ENCODE measurements around the gene RNF44. TPM values are rescaled to one million over a fixed set of nuclear protein-coding genes. Genes with fewer than 3 reads are reported as not detected.

The RNF44 gene
- total RNA-seq, 2 experiments from 2014 or later: 137 TPM

- H3K36me3 Mint-ChIP-seq (ENCODE audit: low read depth): peaks cover 10% of the 10 kb centered on the region
- no peaks in the 10 kb centered on the region for H3K9me3 Mint-ChIP-seq
- H3K27me3 Mint-ChIP-seq: no peaks in the 10 kb centered on the region
- no peak for DNase-seq
- peaks cover 12% of the 10 kb centered on the region for H3K4me1 Mint-ChIP-seq
- H3K27ac Mint-ChIP-seq: no peak overlapping the region
- ChIA-PET POLR2A (no interaction called here), CTCF (interaction anchor here (1.2 to 1.4 kb wide), 3 partner anchors 12 to 104 kb away, joined by 3 to 5 read pairs (median 3); no protein-coding TSS in a partner anchor)
- no peak overlapping the region for H3K4me3 Mint-ChIP-seq
These were observed 15.4 kb downstream of the RNF44 start for GRCh38 chr5:176521699-176522263.

- H3K4me3 Mint-ChIP-seq: no peak overlapping the region
- H3K9me3 Mint-ChIP-seq: no peaks in the 10 kb centered on the region
- ChIA-PET POLR2A (no interaction called here), CTCF (interaction anchor here (0.8 to 1.4 kb wide), 3 partner anchors 9 to 14 kb away, joined by 3 to 5 read pairs (median 3); no protein-coding TSS in a partner anchor)
- H3K27me3 Mint-ChIP-seq: no peaks in the 10 kb centered on the region
- H3K27ac Mint-ChIP-seq: no peak overlapping the region
- peaks cover 13% of the 10 kb centered on the region for H3K4me1 Mint-ChIP-seq
- DNase-seq: no peak
- H3K36me3 Mint-ChIP-seq (ENCODE audit: low read depth): peaks cover 7% of the 10 kb centered on the region
These were observed 15.9 kb downstream of the RNF44 start for GRCh38 chr5:176521286-176521685.

DNA sequence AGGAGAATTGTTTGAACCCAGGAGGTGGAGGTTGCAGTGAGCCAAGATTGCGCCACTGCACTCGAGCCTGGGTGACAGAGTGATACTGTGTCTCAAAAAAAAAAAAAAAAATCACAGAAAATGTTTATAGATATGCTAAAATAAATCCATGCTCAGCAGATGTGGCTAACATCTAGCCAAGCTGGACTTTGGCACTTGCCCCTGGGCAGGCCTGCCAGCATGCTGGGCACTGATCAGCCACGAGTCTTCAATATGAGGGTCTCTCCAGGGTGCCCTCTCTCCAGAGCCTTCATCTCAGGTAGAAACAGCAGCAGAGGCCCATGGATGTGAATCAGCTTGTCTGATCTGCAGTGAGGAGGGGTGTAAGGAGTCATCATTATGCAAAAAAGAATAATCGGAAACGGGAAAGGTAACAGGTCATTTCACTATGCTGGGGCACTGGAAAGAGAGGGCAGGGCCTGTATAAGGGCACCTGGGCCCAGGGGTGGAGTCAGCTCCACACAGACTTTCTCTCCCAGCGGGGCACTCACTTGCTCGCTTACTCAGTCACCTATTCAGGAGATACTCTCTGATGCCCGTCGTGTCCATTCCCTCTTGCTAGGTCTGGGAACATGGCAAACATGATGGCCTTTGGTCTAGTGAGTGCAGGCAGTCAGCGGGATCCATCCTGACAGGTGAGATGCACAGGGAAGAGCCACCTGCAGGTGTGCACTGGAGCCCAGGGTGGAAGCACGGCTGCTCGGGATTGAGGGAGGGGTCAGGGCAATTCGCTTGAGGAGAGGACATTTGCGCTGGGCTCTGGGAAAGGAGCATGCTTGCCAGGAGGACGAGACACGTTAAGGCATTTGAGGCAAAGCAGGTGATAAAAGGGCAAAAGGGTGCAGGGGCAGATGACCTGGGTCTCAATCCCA, 17.1 kb downstream of the RNF44 start:
- no peaks in the 10 kb centered on the region for H3K27me3 Mint-ChIP-seq
- no peaks in the 10 kb centered on the region for H3K9me3 Mint-ChIP-seq
- H3K4me3 Mint-ChIP-seq: no peak overlapping the region
- H3K4me1 Mint-ChIP-seq: peaks cover 12% of the 10 kb centered on the region
- peak overlapping the region; percentile 63 for H3K27ac Mint-ChIP-seq
- CTCF ChIA-PET: interaction anchor here (0.6 to 2.3 kb wide), 5 partner anchors 10 to 328 kb away, joined by 3 to 6 read pairs (median 3); no protein-coding TSS in a partner anchor
- DNase-seq: no peak
- POLR2A ChIA-PET: no interaction called here
- peaks cover 2% of the 10 kb centered on the region for H3K36me3 Mint-ChIP-seq (ENCODE audit: low read depth)

- Mint-ChIP-seq H3K4me3 (no peak overlapping the region), H3K9me3 (no peaks in the 10 kb centered on the region), H3K27me3 (no peaks in the 10 kb centered on the region), H3K27ac (no peak overlapping the region), H3K4me1 (peaks cover 17% of the 10 kb centered on the region), H3K36me3 (ENCODE audit: low read depth) (no peaks in the 10 kb centered on the region)
- ChIA-PET CTCF (interaction anchor here (0.6 to 0.7 kb wide), 3 partner anchors 11 to 156 kb away, joined by 3 to 4 read pairs (median 3); no protein-coding TSS in a partner anchor), POLR2A (no interaction called here)
- no peak for DNase-seq
These were observed 20.0 kb downstream of the RNF44 start for GRCh38 chr5:176517053-176517661.

DNA sequence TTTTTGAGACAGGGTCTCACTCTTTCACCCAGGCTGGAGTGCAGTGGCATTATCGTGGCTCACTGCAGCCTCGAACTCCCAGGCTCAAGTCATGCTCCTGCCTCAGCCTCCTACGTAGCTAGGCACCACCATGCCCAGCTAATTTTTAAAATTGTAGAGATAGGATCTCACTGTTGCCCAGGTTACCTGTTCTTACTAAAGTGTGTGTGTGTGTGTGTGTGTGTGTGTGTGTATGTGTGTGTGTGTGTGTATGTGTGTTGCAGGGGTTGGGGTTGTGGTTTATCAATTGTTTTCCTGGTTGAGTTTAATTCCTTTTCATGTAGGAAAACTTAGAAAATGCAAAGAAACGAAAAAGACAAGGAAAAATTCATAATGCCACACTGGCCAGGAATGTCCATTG, 21.8 kb downstream of the RNF44 start:
- ChIA-PET POLR2A (no interaction called here), CTCF (interaction anchor here (0.6 kb wide), 1 partner anchor 160 kb away, joined by 3 read pairs; no protein-coding TSS in a partner anchor)
- H3K27ac Mint-ChIP-seq: no peak overlapping the region

GRCh38 chr5:176514244-176514950, 22.8 kb downstream of the RNF44 start:
- no peak for DNase-seq
- Mint-ChIP-seq H3K9me3 (no peaks in the 10 kb centered on the region), H3K4me1 (peaks cover 19% of the 10 kb centered on the region), H3K4me3 (no peak overlapping the region), H3K36me3 (ENCODE audit: low read depth) (peaks cover 4% of the 10 kb centered on the region), H3K27ac (no peak overlapping the region), H3K27me3 (no peaks in the 10 kb centered on the region)
- ChIA-PET POLR2A (no interaction called here), CTCF (interaction anchor here (0.7 kb wide), 1 partner anchor 17 kb away, joined by 3 read pairs; no protein-coding TSS in a partner anchor)

More for the DNA sequence above, 21.8 kb downstream of the RNF44 start:
- DNase-seq: no peak
- Mint-ChIP-seq H3K4me1 (peaks cover 19% of the 10 kb centered on the region), H3K9me3 (no peaks in the 10 kb centered on the region), H3K4me3 (no peak overlapping the region), H3K27me3 (no peaks in the 10 kb centered on the region), H3K36me3 (ENCODE audit: low read depth) (no peaks in the 10 kb centered on the region)

DNA sequence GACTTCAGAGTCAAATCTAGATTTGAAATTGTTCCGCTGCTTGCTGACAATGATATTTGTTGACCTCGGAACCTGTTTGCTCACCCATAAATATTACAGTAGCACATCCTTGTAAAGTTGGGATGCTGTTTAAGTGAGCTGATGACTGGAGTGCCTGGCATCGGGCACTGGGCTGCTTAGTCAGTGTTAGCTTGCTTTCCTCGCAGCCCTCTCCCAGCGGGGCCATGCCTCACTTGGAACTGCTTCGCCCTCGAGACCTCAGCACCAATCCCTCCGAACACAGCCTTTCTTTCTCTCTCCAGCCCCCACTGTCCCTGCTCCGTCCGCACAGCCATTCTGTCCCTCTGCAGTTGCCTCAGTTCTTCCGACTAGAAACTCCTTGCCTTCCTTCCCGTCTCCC, 23.4 kb downstream of the RNF44 start:
- ChIA-PET POLR2A (no interaction called here), CTCF (interaction anchor here (0.7 kb wide), 1 partner anchor 18 kb away, joined by 3 read pairs; no protein-coding TSS in a partner anchor)
- Mint-ChIP-seq H3K27ac (no peak overlapping the region), H3K4me3 (no peak overlapping the region), H3K4me1 (peaks cover 19% of the 10 kb centered on the region), H3K36me3 (ENCODE audit: low read depth) (peaks cover 7% of the 10 kb centered on the region), H3K9me3 (no peaks in the 10 kb centered on the region), H3K27me3 (no peaks in the 10 kb centered on the region)
- DNase-seq: no peak

DNA sequence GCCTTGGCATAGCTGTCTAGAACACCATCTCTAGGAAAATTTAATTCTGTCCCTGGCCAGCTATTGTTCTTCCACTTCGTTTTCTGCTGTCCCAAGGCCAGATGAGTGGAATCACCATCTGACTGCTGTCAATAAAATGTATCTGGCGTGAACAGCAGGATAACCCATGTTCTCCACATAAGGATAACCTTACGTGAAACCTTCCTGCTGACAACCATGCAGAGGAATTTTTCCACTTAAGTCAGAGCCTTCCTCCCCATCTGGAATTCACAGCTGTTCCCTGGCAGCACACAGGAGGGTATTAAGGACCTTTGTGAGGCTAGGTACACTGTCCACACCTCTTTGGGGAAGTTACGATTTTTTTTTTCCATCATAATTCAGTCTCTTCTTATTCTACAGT, 28.6 kb downstream of the RNF44 start:
- Mint-ChIP-seq H3K9me3 (no peaks in the 10 kb centered on the region), H3K4me1 (peaks cover 8% of the 10 kb centered on the region), H3K27ac (no peak overlapping the region), H3K4me3 (no peak overlapping the region), H3K27me3 (no peaks in the 10 kb centered on the region), H3K36me3 (ENCODE audit: low read depth) (peaks cover 43% of the 10 kb centered on the region)
- CTCF ChIA-PET: interaction anchor here (1.1 kb wide), 1 partner anchor 21 kb away, joined by 3 read pairs; no protein-coding TSS in a partner anchor
- no peak for DNase-seq
- POLR2A ChIA-PET: no interaction called here

DNA sequence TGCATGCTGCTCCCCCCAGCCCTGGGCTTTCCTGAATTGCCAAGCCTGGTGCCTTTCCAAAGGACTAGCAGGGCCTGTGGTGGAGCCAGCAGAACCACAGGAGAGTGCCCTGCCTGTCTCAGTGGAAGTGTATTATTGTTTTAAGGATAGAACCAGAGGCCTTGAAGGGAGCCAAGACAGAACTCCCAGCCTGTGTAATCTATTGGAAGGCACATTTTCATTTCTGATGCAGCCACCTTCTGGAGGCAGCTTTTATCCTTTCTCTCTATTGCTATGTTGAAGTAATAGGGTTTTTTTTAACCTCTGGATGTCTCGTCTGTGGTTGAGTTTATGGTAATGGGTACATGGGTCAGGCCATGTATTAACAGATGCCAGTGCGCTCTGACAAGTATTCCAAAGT, 29.3 kb downstream of the RNF44 start:
- ChIA-PET CTCF (interaction anchor here (1.1 kb wide), 1 partner anchor 22 kb away, joined by 3 read pairs; no protein-coding TSS in a partner anchor), POLR2A (no interaction called here)
- no peak overlapping the region for H3K4me3 Mint-ChIP-seq
- DNase-seq: no peak
- H3K36me3 Mint-ChIP-seq (ENCODE audit: low read depth): peaks cover 48% of the 10 kb centered on the region
- H3K4me1 Mint-ChIP-seq: peaks cover 7% of the 10 kb centered on the region
- H3K27ac Mint-ChIP-seq: no peak overlapping the region
- no peaks in the 10 kb centered on the region for H3K9me3 Mint-ChIP-seq
- no peaks in the 10 kb centered on the region for H3K27me3 Mint-ChIP-seq

- no peak for DNase-seq
- Mint-ChIP-seq H3K36me3 (ENCODE audit: low read depth) (peaks cover 62% of the 10 kb centered on the region), H3K4me3 (no peak overlapping the region), H3K9me3 (no peaks in the 10 kb centered on the region), H3K27me3 (no peaks in the 10 kb centered on the region), H3K4me1 (no peaks in the 10 kb centered on the region), H3K27ac (no peak overlapping the region)
- POLR2A ChIA-PET: no interaction called here
- CTCF ChIA-PET: no interaction called here
These were observed 33.7 kb downstream of the RNF44 start for GRCh38 chr5:176503496-176503895.

GRCh38 chr5:176501333-176501732, 35.9 kb downstream of the RNF44 start:
- Mint-ChIP-seq H3K36me3 (ENCODE audit: low read depth) (peaks cover 58% of the 10 kb centered on the region), H3K4me1 (peaks cover 1% of the 10 kb centered on the region), H3K9me3 (no peaks in the 10 kb centered on the region)

GRCh38 chr5:176500511-176500910, 36.7 kb downstream of the RNF44 start:
- no peaks in the 10 kb centered on the region for H3K9me3 Mint-ChIP-seq
- POLR2A ChIA-PET: no interaction called here
- peaks cover 61% of the 10 kb centered on the region for H3K36me3 Mint-ChIP-seq (ENCODE audit: low read depth)
- H3K27ac Mint-ChIP-seq: no peak overlapping the region
- no peak overlapping the region for H3K4me3 Mint-ChIP-seq
- CTCF ChIA-PET: interaction anchor here (0.6 to 0.9 kb wide), 2 partner anchors 20 to 30 kb away, joined by 3 read pairs; no protein-coding TSS in a partner anchor
- DNase-seq: no peak
- H3K4me1 Mint-ChIP-seq: peaks cover 1% of the 10 kb centered on the region
- no peaks in the 10 kb centered on the region for H3K27me3 Mint-ChIP-seq

More at GRCh38 chr5:176501333-176501732, 35.9 kb downstream of the RNF44 start:
- no peak for DNase-seq
- no peaks in the 10 kb centered on the region for H3K27me3 Mint-ChIP-seq
- POLR2A ChIA-PET: no interaction called here
- H3K4me3 Mint-ChIP-seq: no peak overlapping the region
- H3K27ac Mint-ChIP-seq: no peak overlapping the region
- CTCF ChIA-PET: no interaction called here

Measured in activated CD4-positive, alpha-beta T cell treated with anti-CD3 and anti-CD28 coated beads, Interleukin-2, amount 10 ng/mL, durations not matched to agents 7 days and 5 days (primary cell).